NCI-H146 (cell line): Measurements from ENCODE around the gene CTDSP2.
"Not testable (repeated sequence)": the region's sequence is repeated elsewhere in the genome, so short reads cannot be mapped to it uniquely, and the experiment has no call there.

ENCODE experiments used
- DNase-seq: peaks from one replicate; lab custom pipeline; 2025; lab: John Stamatoyannopoulos, UW

The CTDSP2 gene

DNA sequence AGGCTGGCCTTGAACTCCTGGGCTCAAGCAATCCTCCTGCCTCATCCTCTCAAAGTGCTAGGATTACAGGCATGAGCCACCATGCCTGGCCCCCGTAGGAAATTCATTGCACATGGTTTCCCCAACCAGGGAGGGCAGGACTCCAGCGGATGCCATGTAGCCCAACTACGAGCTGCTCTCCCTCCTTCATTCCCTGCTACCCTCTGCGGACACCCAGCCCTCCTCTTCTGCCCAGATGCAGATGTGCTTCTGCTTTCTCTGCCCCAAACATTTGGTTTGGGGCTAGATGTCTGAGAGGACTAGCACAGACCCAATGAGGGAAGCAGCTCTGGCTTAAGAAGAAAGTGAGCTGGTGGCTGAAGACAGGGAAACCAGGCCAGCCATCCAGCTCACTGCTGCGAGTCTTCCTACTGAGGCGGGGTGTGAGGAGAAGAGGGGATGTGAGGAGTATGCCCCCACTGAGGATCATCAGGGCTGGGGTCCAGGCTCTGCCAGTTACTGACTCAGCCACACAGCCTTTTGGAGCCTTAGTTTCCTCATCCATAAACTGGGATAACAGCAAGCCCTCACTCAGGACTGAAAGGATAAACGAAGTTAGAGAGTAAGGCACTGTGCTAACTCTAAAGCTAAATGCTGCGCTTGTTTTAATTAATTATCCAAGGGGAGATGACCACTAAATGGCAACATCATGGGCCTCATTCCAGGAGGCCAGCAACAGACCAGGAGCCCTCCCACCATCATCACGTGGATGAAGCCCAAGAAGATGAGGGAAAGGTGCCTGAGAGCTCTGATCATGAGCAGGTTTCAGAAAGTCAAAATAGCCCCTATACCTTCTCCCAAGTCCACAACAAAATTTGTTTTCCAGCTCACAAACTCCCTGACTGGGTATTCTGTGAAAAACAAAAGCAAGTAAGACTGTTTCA, 10.9 kb downstream of the CTDSP2 start:
- no peak for DNase-seq

DNA sequence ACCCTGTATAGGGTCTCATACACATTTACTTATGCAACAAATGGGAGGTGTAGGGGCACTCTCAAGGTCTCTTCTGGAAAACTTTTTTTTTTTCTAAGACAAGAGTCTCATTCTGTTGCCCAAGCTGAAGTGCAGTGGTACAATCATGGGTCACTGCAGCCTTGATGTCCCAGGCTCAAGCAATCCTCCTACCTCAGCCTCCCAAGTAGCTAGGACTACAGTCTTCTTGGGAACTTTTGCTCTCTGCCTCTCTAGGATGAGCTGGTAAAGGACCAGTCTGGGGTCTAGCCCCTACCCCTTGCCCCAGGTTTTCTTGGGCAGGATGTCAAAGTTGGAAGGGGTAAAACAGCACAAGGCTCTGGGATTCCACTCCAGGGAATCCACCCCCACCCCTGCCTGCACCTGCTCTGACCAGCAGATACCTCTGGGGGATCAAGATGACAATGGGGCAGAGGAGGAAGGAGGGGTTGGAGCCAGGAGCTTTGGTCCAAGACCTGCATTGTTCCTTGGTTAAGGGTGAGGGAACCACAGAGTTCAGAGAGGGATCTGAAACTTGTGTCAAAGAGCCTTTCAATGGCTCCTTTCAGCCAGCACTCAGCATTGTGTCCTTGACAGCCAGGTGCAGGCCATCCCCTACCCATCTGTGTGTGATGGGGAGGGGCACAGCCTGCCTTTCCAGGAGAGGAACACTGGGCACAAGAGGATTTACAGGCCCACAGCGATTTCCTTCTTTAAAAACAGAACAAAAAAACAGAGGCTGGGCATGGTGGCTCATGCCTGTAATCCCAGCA, 12.2 kb downstream of the CTDSP2 start:
- DNase-seq: peak; percentile 52

DNA sequence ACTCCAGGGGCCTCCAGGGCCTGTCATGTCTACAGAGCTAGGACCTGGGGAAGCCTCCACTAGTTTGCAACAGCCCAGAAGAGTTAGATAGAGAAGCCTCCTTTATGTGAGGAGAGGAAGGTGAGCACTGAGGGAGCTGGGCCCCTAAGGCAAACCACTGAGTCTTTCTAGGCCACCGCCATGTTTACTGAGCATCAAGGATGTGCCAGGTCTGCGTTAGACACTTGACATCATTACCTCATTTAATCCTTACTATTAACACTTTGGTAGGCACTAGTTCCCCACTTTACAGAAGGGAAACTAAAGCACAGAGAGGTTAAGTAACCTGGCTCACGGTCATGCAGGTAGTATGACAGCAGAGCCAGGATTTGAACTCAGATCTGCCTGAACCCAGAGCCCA, 12.9 kb downstream of the CTDSP2 start:
- DNase-seq: no peak

- no peak for DNase-seq
These were observed 13.6 kb downstream of the CTDSP2 start for GRCh38 chr12:57832966-57833365.

- no peak for DNase-seq
These were observed 16.1 kb downstream of the CTDSP2 start for GRCh38 chr12:57830393-57830792.

DNA sequence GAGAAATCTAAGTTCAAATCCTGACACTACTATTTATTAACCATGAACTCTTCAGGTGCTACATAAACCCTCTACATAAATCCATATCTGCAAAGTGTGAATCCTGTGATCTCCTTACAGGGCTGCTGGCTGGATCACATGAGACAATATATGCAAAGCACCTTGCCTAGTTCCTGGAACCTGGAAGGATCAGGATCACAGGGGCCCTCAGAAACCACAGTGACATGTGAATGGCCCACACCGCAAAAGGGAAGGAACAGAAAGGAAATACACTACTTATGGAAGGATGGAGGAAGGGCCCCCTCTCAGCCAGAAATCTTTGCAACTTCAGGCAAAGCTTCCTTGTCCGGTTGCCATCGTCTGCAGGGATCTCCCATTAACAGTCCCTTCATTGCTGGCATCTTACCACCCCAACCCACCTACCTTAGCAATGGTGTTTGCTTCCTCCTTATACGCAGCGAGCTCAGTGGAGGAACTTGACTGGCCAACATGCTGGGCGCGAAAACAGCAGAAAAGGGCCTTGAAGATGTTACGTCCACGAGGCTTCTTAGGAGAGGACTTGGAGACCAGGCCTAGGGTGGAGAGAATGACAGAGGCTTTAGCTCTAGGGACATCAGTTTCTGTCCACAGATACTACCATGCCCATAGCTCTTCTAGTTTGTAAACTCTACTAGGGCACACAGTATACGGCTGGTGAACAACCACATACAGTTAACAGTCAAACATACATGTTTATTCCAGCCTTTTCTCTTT, 17.3 kb downstream of the CTDSP2 start:
- no peak for DNase-seq

GRCh38 chr12:57826966-57827365, 19.6 kb downstream of the CTDSP2 start:
- no peak for DNase-seq

DNA sequence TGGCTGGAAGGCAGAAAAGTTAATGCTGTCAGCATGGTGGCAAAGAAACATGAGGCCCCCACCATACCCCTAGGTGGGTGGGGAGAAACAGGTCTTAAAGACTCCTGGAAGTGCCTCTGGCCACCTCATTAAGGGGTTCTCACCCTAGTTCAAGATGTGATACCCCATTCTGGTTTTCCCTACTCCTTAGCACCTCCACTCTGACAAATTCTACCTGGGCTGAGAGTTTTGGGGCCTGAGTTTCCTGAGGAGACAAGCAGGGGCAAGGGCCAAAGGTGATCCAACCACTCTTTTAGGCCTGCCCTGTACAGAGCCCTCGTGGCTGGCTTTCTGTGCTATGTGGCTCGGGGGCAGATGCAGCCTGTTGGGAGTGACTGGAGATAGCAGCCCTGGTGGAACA, 20.1 kb downstream of the CTDSP2 start:
- no peak for DNase-seq

- DNase-seq: no peak
These were observed 21.1 kb downstream of the CTDSP2 start for GRCh38 chr12:57825451-57825850.

DNA sequence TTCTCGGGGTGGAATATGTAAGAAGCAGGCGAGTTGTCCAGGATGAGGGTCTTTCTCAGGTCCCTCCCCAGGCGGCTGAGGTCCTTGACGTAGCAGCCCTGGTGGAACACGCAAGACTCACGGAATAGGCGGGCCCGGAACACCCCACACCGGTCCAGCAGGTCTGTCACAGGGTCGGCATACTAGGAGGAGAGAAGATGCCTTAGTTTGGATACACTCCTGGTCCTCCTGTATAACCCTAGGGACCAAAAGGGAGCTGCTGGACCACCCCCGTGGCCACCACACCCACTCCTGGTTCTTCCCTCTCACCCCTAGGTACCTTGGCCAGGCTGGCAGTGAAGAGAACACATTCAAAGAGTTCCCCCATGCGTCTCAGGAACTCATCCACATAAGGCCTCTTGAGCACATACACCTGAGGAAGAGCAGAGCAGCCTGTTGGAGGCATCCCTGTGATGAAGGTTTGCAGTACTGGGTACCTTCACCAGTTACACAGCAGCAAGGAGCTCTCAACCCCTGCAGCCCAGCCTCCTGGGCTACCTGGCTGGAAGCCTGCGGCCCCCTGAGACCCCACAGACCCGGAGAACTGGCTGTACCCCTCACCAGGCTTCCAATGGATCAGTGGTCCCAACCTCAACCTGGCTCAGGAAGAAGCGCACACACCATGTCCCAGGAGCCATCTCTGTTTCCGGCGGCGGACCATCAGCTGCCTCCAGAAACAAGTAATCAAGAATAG, 22.5 kb downstream of the CTDSP2 start:
- DNase-seq: no peak

- DNase-seq: no peak
These were observed 23.2 kb downstream of the CTDSP2 start for GRCh38 chr12:57823131-57823907.

- no peak for DNase-seq
These were observed 24.0 kb downstream of the CTDSP2 start for GRCh38 chr12:57822392-57823130.

GRCh38 chr12:57821474-57822214, 24.9 kb downstream of the CTDSP2 start:
- DNase-seq: no peak

- DNase-seq: not testable (repeated sequence)
These were observed 25.5 kb downstream of the CTDSP2 start for GRCh38 chr12:57821015-57821414.

GRCh38 chr12:57820119-57820518, 26.4 kb downstream of the CTDSP2 start:
- DNase-seq: not testable (repeated sequence)

DNA sequence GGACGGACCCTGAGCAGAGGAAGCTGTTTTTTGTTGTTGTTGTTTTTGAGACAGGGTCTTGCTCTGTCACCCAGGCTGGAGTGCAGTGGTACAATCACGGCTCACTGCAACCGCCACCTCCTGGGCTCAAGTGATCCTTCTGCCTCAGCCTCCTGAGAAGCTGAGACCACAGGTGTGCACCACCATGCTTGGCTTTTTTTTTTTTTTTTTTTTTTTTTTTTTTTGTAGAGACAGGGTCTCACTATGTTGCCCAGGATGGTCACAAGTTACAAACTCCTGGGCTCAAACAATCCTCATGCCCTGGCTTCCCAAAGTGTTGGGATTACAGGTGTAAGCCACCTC, 28.6 kb downstream of the CTDSP2 start:
- not testable (repeated sequence) for DNase-seq

DNA sequence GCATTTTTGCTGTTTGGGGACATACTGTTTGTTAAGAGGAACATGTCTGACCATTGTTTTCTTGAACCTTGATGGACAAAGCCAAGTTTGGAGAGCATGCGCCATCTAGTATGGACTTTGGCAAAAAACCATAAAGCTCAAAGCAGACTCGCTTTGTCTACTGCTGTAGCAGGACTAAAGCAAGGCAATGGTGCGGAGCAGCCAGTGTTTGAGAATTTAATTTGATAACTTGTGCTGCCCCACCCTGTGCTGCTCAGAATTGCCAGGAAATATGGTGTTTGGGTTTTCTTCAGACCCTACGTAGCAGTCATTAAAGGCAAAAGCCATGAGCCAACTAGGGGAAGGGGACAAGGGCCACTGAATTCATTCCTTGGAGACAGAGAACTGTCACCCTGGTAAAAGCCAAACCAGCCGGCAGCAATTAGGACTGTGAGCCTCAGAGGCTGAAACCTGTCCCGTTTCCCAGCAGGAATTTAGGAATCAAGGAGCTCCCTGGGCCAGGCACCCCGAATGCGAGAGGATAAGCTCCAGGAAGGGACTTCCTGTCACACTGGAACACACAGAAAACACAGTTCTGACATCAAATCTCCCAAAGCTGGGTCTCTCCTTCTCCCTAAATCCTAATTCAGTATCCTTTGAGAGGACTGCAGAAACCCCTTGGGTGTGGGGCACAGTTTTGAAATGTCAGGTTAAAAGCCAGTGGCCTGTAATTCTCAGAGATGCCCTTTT, 29.1 kb downstream of the CTDSP2 start:
- no peak for DNase-seq

DNA sequence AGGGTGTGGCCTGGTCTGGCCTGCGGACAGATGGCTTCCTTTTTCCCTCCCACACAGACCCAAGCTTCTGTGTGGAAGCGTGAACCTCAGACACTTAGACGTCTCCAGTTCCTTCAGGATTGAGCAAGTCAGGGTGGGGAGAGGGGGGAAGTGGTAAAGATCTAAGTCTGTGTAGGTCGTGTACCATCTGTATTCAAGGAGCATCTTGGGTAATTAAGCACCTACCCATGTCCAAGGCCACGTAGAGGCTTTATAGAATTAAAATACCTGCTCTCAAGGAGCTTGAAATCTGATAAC, 29.7 kb downstream of the CTDSP2 start:
- DNase-seq: no peak
